ENCODE results near the gene SURF6.
"Not testable (repeated sequence)": the region's sequence is repeated elsewhere in the genome, so short reads cannot be mapped to it uniquely, and the experiment has no call there.

SURF6 gene

GRCh38 chr9:133379153-133380086, 43.4 kb upstream of the SURF6 start:
- in situ Hi-C loops (cut with MboI; ENCODE audit: low sequenced_read_pairs, unreplicated experiment) = no loop called here
- DNase-seq (ENCODE audit: low spot score) = no peak
- no peak for TF ChIP-seq CTCF (IDR thresholded peaks at IDR 0.05; ENCODE audit: borderline replicate concordance, control extremely low read depth, extremely low read depth, insufficient read depth, missing control alignments)

DNA sequence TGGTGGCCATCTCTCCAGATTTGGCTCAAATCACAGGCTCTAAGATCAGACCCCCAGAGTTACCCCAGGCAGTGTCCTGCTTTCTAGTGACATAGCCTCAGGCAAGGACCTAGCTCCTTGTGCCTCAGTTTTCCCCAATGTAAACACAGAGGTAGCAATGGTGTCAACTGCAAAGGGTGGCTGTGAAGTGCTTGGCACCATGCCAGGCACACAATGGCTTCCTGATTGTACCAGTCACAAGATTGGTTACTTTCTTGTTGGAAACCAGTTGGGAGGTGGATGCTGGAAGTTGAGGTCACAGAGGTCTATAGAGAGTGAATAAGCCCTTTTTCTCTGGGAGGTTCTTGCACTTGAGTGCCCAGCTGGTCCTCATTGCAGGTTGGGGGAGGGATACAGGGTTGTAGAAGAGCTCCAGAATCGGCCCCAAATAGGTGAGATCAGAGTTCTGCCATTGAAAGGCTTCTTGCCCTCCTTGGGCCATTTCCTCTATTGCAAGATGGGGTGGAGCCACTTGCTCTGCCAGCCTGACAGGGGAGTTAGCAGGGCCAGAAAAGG, 42.5 kb upstream of the SURF6 start:
- in situ Hi-C loops (cut with MboI; ENCODE audit: low sequenced_read_pairs, unreplicated experiment) = no loop called here
- DNase-seq (ENCODE audit: low spot score) = no peak
- TF ChIP-seq CTCF (IDR thresholded peaks at IDR 0.05; ENCODE audit: borderline replicate concordance, control extremely low read depth, extremely low read depth, insufficient read depth, missing control alignments) = no peak

GRCh38 chr9:133377721-133378216, 41.8 kb upstream of the SURF6 start:
- no peak for TF ChIP-seq CTCF (IDR thresholded peaks at IDR 0.05; ENCODE audit: borderline replicate concordance, control extremely low read depth, extremely low read depth, insufficient read depth, missing control alignments)
- DNase-seq (ENCODE audit: low spot score) = no peak
- in situ Hi-C loops (cut with MboI; ENCODE audit: low sequenced_read_pairs, unreplicated experiment) = no loop called here

GRCh38 chr9:133377280-133377679, 41.3 kb upstream of the SURF6 start:
- DNase-seq (ENCODE audit: low spot score); in situ Hi-C loops (cut with MboI; ENCODE audit: low sequenced_read_pairs, unreplicated experiment): not testable (repeated sequence)

DNA sequence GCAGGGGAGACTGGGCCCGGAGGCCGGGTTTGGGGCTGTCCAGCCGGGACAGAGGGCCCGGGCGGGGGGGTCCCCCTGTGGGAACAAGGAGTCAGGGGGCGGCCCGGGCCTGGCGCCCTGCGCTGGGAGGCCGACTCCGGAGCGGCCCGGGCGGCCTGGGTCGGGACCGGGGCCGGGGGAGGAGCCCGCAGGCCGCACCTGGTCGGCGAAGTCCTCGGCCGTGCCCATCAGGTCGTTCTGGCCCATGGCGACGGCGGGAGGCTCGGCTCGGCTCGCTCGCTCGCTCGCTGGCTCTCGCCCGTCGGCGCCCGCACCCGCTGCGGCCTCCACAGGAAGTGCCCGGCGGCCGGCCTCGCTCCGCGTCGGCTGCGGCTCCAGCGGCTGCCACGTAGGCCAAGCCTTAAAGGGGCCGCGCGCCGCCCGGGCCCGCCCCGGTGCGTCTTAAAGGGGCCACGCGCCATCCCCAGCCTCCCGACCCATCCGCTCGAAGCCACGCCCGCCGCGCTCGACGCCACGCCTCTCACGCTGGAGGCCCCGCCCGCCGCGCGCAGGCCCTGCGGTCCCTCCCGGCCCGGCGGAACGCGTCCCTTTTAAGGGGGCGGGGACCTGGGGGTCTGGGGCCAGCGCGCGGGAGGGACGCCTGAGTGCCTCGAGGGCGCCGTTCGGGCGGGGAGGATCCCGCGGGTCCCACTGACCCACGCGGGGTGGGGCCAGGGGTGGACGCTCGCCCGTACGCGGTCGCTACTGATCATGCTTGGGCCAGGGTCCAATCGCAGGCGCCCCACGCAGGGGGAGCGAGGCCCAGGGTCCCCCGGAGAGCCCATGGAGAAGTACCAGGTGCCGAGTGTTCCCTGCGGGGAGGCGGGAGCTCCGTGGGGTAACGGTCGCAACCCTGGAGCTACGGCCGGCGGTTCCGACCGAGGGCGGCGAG, 40.0 kb upstream of the SURF6 start, which contains the start of the genes STKLD1 and SURF4:
STKLD1 (plus strand) TSS at position 643 of the 931 bp plus-strand sequence; CDS start at position 751, 108 bp downstream.
SURF4 (minus strand) TSS at position 337 of the 931 bp plus-strand sequence; CDS start at position 246, 91 bp downstream.
- in situ Hi-C loops (cut with MboI; ENCODE audit: low sequenced_read_pairs, unreplicated experiment) = no loop called here
- DNase-seq (ENCODE audit: low spot score) = peak; percentile 100
- TF ChIP-seq CTCF (IDR thresholded peaks at IDR 0.05; ENCODE audit: borderline replicate concordance, control extremely low read depth, extremely low read depth, insufficient read depth, missing control alignments) = no peak

DNA sequence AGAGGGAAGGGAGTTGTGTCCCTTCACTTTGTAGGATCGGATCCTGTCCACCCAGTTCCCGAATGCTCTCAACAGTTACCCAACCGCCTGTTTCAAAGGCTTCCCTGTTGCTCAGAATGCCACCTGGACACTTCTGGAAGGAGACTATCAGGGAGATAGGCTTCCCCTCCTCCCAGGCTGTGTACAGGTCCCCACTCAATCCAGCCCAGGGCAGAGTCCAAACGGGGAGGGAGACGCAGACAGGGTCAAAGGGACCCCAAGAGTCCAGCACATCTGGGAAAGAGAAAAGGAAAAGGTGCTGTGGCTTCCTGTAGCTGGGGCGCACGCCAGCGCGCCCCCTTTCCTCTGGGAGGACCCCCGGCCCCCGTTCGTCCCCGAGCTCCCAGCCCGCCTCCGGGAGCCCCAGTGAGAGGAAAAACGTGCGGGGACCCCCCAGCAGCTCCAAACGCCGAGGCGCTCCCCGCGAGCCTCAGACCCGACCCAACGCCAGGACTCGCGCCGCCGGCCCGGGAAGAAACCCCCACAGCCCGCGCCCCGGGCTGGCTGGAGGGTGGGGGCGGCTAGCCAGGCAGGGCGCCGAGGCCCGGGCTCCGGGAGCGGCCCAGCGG, 39.2 kb upstream of the SURF6 start:
- no peak for TF ChIP-seq CTCF (IDR thresholded peaks at IDR 0.05; ENCODE audit: borderline replicate concordance, control extremely low read depth, extremely low read depth, insufficient read depth, missing control alignments)
- peak; percentile 65 for DNase-seq (ENCODE audit: low spot score)
- in situ Hi-C loops (cut with MboI; ENCODE audit: low sequenced_read_pairs, unreplicated experiment) = no loop called here
